ENCODE results near the gene FGF22. TPM values are rescaled to one million over a fixed set of nuclear protein-coding genes. Genes with fewer than 3 reads are reported as not detected.
"Not testable (repeated sequence)": the region's sequence is repeated elsewhere in the genome, so short reads cannot be mapped to it uniquely, and the experiment has no call there.

Gene FGF22
- polyA plus RNA-seq, 2 of the 4 experiments (the other 2 are of a cell fraction), result 0.13 to 1.0 TPM

GRCh38 chr19:605061-605971 is 34.4 kb upstream of the FGF22 start:
- 0 out of 6 replicates have a peak, but pooled peaks of 1 of the 2 experiments have one; percentile 10 for ATAC-seq
- POLR2A ChIA-PET, result not testable (repeated sequence)

GRCh38 chr19:607301-608154 is 32.2 kb upstream of the FGF22 start:
- no peak for DNase-seq (ENCODE audit: low read depth in 1 of 2, low spot score in 1 of 2)
- no peak for FAIRE-seq
- POLR2A ChIA-PET, result no interaction called here
- WGBS (ENCODE audit: missing lambda C conversion rate), result 98% methylated on average over 10 of the region's 30 CpGs
- H3K4me1 ChIP-seq, result peaks cover 40% of the 10 kb centered on the region
- peak overlapping the region in 1 of 2 experiments; percentile 86; a peak in 3 of 6 replicates for H3K27ac ChIP-seq
- H3K4me2 ChIP-seq, result no peak overlapping the region
- ATAC-seq, result no peak
- TF ChIP-seq KDM1A (IDR thresholded peaks at IDR 0.05; ENCODE audit: low read depth), result peak; percentile 88; the same call in 1 of the 2 replicates
- TF ChIP-seq EHMT2 (IDR thresholded peaks at IDR 0.05; ENCODE audit: low read depth), result no peak
- TF ChIP-seq CBX2 (IDR thresholded peaks at IDR 0.05; ENCODE audit: borderline replicate concordance, low read depth), result no peak
- peak; percentile 40 for TF ChIP-seq ZFP36 (IDR thresholded peaks at IDR 0.05; ENCODE audit: borderline replicate concordance, partially characterized antibody)
- no peak for TF ChIP-seq FOXS1 (CRISPR knock-in tag; IDR thresholded peaks at IDR 0.05)
- TF ChIP-seq CHD4 (IDR thresholded peaks at IDR 0.05; ENCODE audit: borderline replicate concordance), result peak; percentile 52; the same call in 1 of the 2 replicates
- no peaks in the 10 kb centered on the region for H3K9me3 ChIP-seq
- no peak overlapping the region for H3K4me3 ChIP-seq
- CTCF ChIA-PET, result interaction anchor here (1.4 to 2.2 kb wide), 3 partner anchors 10 to 19 kb away, joined by 3 to 7 read pairs (median 3); no protein-coding TSS in a partner anchor

More at GRCh38 chr19:605061-605971, 34.4 kb upstream of the FGF22 start:
- CTCF ChIA-PET, result interaction anchor here (0.6 to 2.2 kb wide), 3 partner anchors 18 to 31 kb away, joined by 3 to 7 read pairs (median 3); no protein-coding TSS in a partner anchor
- H3K4me1 ChIP-seq, result peaks cover 21% of the 10 kb centered on the region
- H3K4me2 ChIP-seq, FAIRE-seq, H3K9me3 ChIP-seq, H3K4me3 ChIP-seq, H3K27ac ChIP-seq: not testable (repeated sequence)
- DNase-seq (ENCODE audit: low read depth in 1 of 2, low spot score in 1 of 2), result peak in 1 of 2 experiments; percentile 57
- WGBS (ENCODE audit: missing lambda C conversion rate), result 80% methylated on average over 1 of the region's 34 CpGs
- 0 out of 3 replicates have a peak, but pooled peaks have one; percentile 15 for TF ChIP-seq CTCF (IDR thresholded peaks at IDR 0.05)

GRCh38 chr19:608155-609003 is 31.3 kb upstream of the FGF22 start:
- TF ChIP-seq HOXB13 (CRISPR knock-in tag; IDR thresholded peaks at IDR 0.05; ENCODE audit: low read depth) (0 out of 2 replicates have a peak, but pooled peaks have one; percentile 11), MYC (IDR thresholded peaks at IDR 0.05; ENCODE audit: borderline replicate concordance, low read length) (no peak), EP300 (IDR thresholded peaks at IDR 0.05) (no peak), TFCP2L1 (CRISPR knock-in tag; IDR thresholded peaks at IDR 0.05) (0 out of 2 replicates have a peak, but pooled peaks have one; percentile 32)
- Histone ChIP-seq H3K27ac (peak overlapping the region; percentile 72 to 86; a peak in 5 of 6 replicates), H3K4me3 (no peak overlapping the region), H3K4me2 (peak overlapping the region; percentile 43; the same call in 2 of the 3 replicates), H3K9me3 (no peaks in the 10 kb centered on the region), H3K4me1 (peaks cover 40% of the 10 kb centered on the region)
- FAIRE-seq (no peak), DNase-seq (ENCODE audit: low read depth in 1 of 2, low spot score in 1 of 2) (no peak), ATAC-seq (peak; percentile 27 to 61; a peak in 3 of 6 replicates)
- POLR2A ChIA-PET, result no interaction called here
- 93% methylated on average over 8 of the region's 30 CpGs for WGBS (ENCODE audit: missing lambda C conversion rate)
- CTCF ChIA-PET, result interaction anchor here (0.7 to 1.5 kb wide), 3 partner anchors 9 to 24 kb away, joined by 3 read pairs; no protein-coding TSS in a partner anchor
